ENCODE results near the gene HMX1.

Gene HMX1

GRCh38 chr4:8915201-8916200, 43.9 kb upstream of the HMX1 start:
- FAIRE-seq: no peak
- DNase-seq (ENCODE audit: insufficient read length, low spot score): peak; percentile 5
- TF ChIP-seq POU2F2 (IDR thresholded peaks at IDR 0.05; ENCODE audit: low read depth, low read length): no peak
- no peak for TF ChIP-seq POLR2AphosphoS5 (IDR thresholded peaks at IDR 0.05; ENCODE audit: low read depth, low read length)
- no peak for TF ChIP-seq PAX5 (IDR thresholded peaks at IDR 0.05; ENCODE audit: insufficient read depth, low read length, severe bottlenecking)
- TF ChIP-seq POLR2A (IDR thresholded peaks at IDR 0.05; ENCODE audit: low read depth, low read length): no peak
- no peak for TF ChIP-seq SPI1 (IDR thresholded peaks at IDR 0.05; ENCODE audit: low read depth, low read length)
- no peak for TF ChIP-seq TAF1 (IDR thresholded peaks at IDR 0.05; ENCODE audit: low read depth, low read length)

- TF ChIP-seq TAF1 (IDR thresholded peaks at IDR 0.05; ENCODE audit: low read depth, low read length) (no peak), POLR2AphosphoS5 (IDR thresholded peaks at IDR 0.05; ENCODE audit: low read depth, low read length) (no peak), POU2F2 (IDR thresholded peaks at IDR 0.05; ENCODE audit: low read depth, low read length) (no peak), SPI1 (IDR thresholded peaks at IDR 0.05; ENCODE audit: low read depth, low read length) (no peak), PAX5 (IDR thresholded peaks at IDR 0.05; ENCODE audit: insufficient read depth, low read length, severe bottlenecking) (no peak), POLR2A (IDR thresholded peaks at IDR 0.05; ENCODE audit: low read depth, low read length) (no peak)
- DNase-seq (ENCODE audit: insufficient read length, low spot score): peak; percentile 3
- FAIRE-seq: no peak
Measured at GRCh38 chr4:8914461-8915171, 43.0 kb upstream of the HMX1 start.

DNA sequence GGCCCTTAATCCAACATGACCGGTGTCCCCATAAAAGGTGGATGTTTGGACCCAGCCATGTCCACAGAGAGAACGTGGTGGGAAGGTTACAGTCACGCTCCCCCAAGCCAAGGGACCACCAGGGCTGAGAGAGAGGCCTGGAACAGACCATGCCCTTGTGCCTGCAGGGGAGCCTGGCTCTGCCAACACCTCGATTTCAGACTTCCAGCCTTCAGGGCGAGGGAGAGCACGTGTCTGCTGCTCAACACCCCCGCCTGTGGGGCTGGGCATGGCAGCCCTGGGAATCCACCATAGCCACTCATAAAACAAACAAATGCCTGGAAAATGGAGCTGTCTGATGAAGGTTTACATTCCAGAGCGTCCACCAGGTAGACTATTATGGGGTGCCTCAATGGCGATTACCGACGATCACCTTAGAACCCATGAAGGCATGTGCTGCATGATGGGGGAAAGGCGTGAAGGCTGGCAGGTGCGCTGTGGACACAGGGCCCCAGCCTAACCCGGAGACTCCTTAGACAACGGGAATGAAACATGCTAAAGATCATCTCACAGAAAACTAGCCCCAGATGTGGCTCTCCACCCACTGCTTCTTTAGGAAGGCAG, 42.3 kb upstream of the HMX1 start:
- DNase-seq (ENCODE audit: insufficient read length, low spot score): no peak
- FAIRE-seq: no peak
- TF ChIP-seq TAF1 (IDR thresholded peaks at IDR 0.05; ENCODE audit: low read depth, low read length): no peak
- no peak for TF ChIP-seq POLR2A (IDR thresholded peaks at IDR 0.05; ENCODE audit: low read depth, low read length)
- no peak for TF ChIP-seq POU2F2 (IDR thresholded peaks at IDR 0.05; ENCODE audit: low read depth, low read length)
- TF ChIP-seq SPI1 (IDR thresholded peaks at IDR 0.05; ENCODE audit: low read depth, low read length): no peak
- TF ChIP-seq POLR2AphosphoS5 (IDR thresholded peaks at IDR 0.05; ENCODE audit: low read depth, low read length): no peak
- no peak for TF ChIP-seq PAX5 (IDR thresholded peaks at IDR 0.05; ENCODE audit: insufficient read depth, low read length, severe bottlenecking)

DNA sequence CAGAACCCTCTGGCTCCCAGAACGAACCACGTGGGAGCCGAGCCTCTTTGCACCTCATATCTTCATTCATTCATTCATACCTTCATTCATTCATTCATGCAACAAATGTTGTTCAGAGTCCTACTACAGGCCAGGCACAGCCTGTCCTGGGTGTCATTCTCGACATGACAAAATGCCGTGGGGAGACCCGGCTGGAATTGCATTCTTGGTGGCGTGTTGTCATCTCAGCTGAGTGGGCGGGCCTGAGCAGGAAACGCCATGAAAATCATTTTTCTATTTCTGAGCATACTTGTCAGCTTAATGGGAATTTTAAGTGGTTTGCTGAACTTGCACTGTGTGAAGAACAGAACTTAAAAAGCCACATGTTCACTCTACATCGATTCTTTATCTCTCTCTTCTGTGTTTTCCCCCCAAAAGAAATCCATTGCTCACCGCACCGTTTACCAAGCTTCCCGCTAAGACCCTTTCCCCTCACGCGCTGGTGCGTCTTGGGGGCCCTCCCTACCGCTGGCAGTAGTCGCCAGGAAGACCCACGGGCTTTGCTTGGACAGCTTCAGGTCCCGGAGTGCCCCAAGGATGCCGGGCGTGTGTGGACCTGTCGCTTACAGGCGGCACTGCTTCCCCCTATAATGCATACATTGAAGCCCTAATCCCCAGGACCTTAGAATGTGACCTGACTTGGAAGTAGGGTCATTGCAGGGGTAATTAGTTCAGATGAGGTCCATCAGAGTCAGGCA, 41.6 kb upstream of the HMX1 start:
- TF ChIP-seq POLR2A (IDR thresholded peaks at IDR 0.05; ENCODE audit: low read depth, low read length) (no peak), PAX5 (IDR thresholded peaks at IDR 0.05; ENCODE audit: insufficient read depth, low read length, severe bottlenecking) (no peak), POU2F2 (IDR thresholded peaks at IDR 0.05; ENCODE audit: low read depth, low read length) (no peak), POLR2AphosphoS5 (IDR thresholded peaks at IDR 0.05; ENCODE audit: low read depth, low read length) (no peak), TAF1 (IDR thresholded peaks at IDR 0.05; ENCODE audit: low read depth, low read length) (no peak), SPI1 (IDR thresholded peaks at IDR 0.05; ENCODE audit: low read depth, low read length) (no peak)
- no peak for DNase-seq (ENCODE audit: insufficient read length, low spot score)
- no peak for FAIRE-seq

- TF ChIP-seq POLR2A (IDR thresholded peaks at IDR 0.05; ENCODE audit: low read depth, low read length) (no peak), PAX5 (IDR thresholded peaks at IDR 0.05; ENCODE audit: insufficient read depth, low read length, severe bottlenecking) (no peak), POLR2AphosphoS5 (IDR thresholded peaks at IDR 0.05; ENCODE audit: low read depth, low read length) (no peak)
- FAIRE-seq: no peak
- peak; percentile 10 for DNase-seq (ENCODE audit: insufficient read length, low spot score)
Measured at GRCh38 chr4:8912506-8912905, 40.9 kb upstream of the HMX1 start.

- no peak for FAIRE-seq
- DNase-seq (ENCODE audit: insufficient read length, low spot score): no peak
- TF ChIP-seq PAX5 (IDR thresholded peaks at IDR 0.05; ENCODE audit: insufficient read depth, low read length, severe bottlenecking) (no peak), POLR2A (IDR thresholded peaks at IDR 0.05; ENCODE audit: low read depth, low read length) (no peak), POLR2AphosphoS5 (IDR thresholded peaks at IDR 0.05; ENCODE audit: low read depth, low read length) (no peak), TAF1 (IDR thresholded peaks at IDR 0.05; ENCODE audit: low read depth, low read length) (no peak), POU2F2 (IDR thresholded peaks at IDR 0.05; ENCODE audit: low read depth, low read length) (no peak), SPI1 (IDR thresholded peaks at IDR 0.05; ENCODE audit: low read depth, low read length) (no peak)
Measured at GRCh38 chr4:8912089-8912455, 40.4 kb upstream of the HMX1 start.

- FAIRE-seq (no peak), DNase-seq (ENCODE audit: insufficient read length, low spot score) (peak; percentile 9)
- no peak for TF ChIP-seq TAF1 (IDR thresholded peaks at IDR 0.05; ENCODE audit: low read depth, low read length)
- TF ChIP-seq POU2F2 (IDR thresholded peaks at IDR 0.05; ENCODE audit: low read depth, low read length): no peak
- TF ChIP-seq POLR2AphosphoS5 (IDR thresholded peaks at IDR 0.05; ENCODE audit: low read depth, low read length): no peak
- no peak for TF ChIP-seq SPI1 (IDR thresholded peaks at IDR 0.05; ENCODE audit: low read depth, low read length)
- TF ChIP-seq POLR2A (IDR thresholded peaks at IDR 0.05; ENCODE audit: low read depth, low read length): no peak
- no peak for TF ChIP-seq PAX5 (IDR thresholded peaks at IDR 0.05; ENCODE audit: insufficient read depth, low read length, severe bottlenecking)
Measured at GRCh38 chr4:8911316-8912088, 39.9 kb upstream of the HMX1 start.

DNA sequence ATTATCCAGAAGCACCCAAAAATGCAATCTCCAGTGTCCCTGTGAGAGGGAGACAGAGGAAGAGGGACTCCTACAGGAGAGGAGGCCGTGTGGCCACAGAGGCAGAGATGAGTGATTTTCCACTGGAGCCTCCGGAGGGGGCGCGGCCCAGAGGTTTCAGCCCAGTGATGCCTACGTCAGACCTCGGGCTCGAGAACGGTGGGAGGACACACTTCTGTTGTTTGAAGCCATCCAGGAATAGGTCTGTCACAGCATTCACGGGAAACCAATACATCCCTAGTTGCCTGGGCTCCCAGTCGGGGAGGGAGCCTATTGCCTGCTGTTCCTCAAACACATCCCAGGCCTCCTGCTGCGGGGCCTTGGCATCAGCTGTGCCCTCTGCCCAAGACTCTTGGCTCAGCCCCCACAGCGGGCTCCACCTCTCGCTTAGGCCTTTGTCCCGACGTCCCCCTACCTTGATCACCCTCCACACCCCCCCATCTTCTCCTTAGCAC, 39.2 kb upstream of the HMX1 start:
- DNase-seq (ENCODE audit: insufficient read length, low spot score): peak; percentile 7
- TF ChIP-seq SPI1 (IDR thresholded peaks at IDR 0.05; ENCODE audit: low read depth, low read length) (no peak), TAF1 (IDR thresholded peaks at IDR 0.05; ENCODE audit: low read depth, low read length) (no peak), POLR2AphosphoS5 (IDR thresholded peaks at IDR 0.05; ENCODE audit: low read depth, low read length) (no peak), POU2F2 (IDR thresholded peaks at IDR 0.05; ENCODE audit: low read depth, low read length) (no peak), POLR2A (IDR thresholded peaks at IDR 0.05; ENCODE audit: low read depth, low read length) (no peak), PAX5 (IDR thresholded peaks at IDR 0.05; ENCODE audit: insufficient read depth, low read length, severe bottlenecking) (no peak)

More for the DNA sequence above, 39.2 kb upstream of the HMX1 start:
- no peak for FAIRE-seq

Data from GM12891 (cell line).